ENCODE results near the gene ATAD3C. TPM values are rescaled to one million over a fixed set of nuclear protein-coding genes. Genes with fewer than 3 reads are reported as not detected.
A peak's percentile ranks its signal among the peaks of the same experiment; 100 is the strongest.

Gene ATAD3C
- total and polyA plus RNA-seq, 2 of the 8 experiments (the other 6 are each of a cell fraction or from before 2014, with no cell fraction given) = 2.0 to 2.7 TPM

DNA sequence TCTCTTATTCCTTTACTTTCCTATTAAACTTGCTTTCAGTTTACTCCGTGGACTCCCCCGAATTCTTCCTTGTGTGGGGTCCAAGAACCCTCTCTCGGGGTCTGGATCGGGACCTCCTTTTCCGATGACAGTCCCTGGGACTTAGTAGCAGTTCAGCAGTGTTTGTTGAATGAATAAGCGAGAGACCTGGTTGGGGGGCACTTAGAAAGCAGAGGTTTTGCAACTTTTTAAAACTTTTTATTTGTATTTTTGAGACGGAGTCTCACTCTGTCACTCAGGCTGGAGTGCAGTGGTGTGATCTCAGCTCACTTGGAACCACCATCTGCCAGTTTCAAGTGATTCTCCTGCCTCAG is 26.3 kb upstream of the ATAD3C start:
- FAIRE-seq = no peak
- Histone ChIP-seq H3K9ac (replicated peaks in 1 of 4; ENCODE audit: extremely low read depth in 1 of 4, low read depth in 3 of 4, low read length in 3 of 4) (no peak overlapping the region), H3K79me2 (ENCODE audit: control insufficient read depth in 1 of 2, insufficient read depth in 2 of 2, low read length in 2 of 2) (no peaks in the 10 kb centered on the region), H2BK5ac (ENCODE audit: low read depth, low read length) (no peak overlapping the region), H4K20me1 (replicated peaks in 1 of 2; ENCODE audit: control insufficient read depth in 1 of 2, insufficient read depth in 2 of 2, low read length in 2 of 2) (no peaks in the 10 kb centered on the region), H4K91ac (replicated peaks; ENCODE audit: insufficient read length, low read length) (no peak overlapping the region), H3K9me3 (ENCODE audit: insufficient read depth in 2 of 2, low read depth in 1 of 2, low read length in 1 of 2) (peaks cover 0 to 2% of the 10 kb centered on the region in 2 experiments; a peak in 1 of 4 replicates), H3K23ac (ENCODE audit: insufficient read length) (no peak overlapping the region), H2AFZ (ENCODE audit: low read length) (no peak overlapping the region), H3K56ac (replicated peaks; ENCODE audit: insufficient read length, low read depth, low read length) (no peak overlapping the region), H3K79me1 (ENCODE audit: low read depth, low read length) (no peaks in the 10 kb centered on the region), H3K27ac (ENCODE audit: low read depth, low read length) (no peak overlapping the region), H3K4ac (replicated peaks; ENCODE audit: insufficient read length, low read depth, low read length) (no peak overlapping the region), H2BK120ac (replicated peaks; ENCODE audit: low read depth, low read length) (no peak overlapping the region), H3K18ac (ENCODE audit: extremely low read depth, low read length) (no peak overlapping the region), H3K14ac (ENCODE audit: insufficient read length) (no peak overlapping the region), H2BK12ac (ENCODE audit: low read depth, low read length) (no peak overlapping the region), H4K8ac (ENCODE audit: extremely low read depth, insufficient read depth, low read length) (no peak overlapping the region), H3K4me1 (replicated peaks in 1 of 4; ENCODE audit: control insufficient read depth in 3 of 4, insufficient read depth in 4 of 4, low read length in 3 of 4) (peaks cover 0 to 41% (median 33%) of the 10 kb centered on the region in 4 experiments; a peak in 6 of 7 replicates), H3K36me3 (ENCODE audit: control insufficient read depth in 2 of 4, insufficient read depth in 4 of 4, low read length in 3 of 4) (no peaks in the 10 kb centered on the region; a peak in 1 of 8 replicates), H2BK20ac (ENCODE audit: low read length) (no peak overlapping the region), H3K4me2 (ENCODE audit: insufficient read depth in 1 of 2, low read depth in 2 of 2, low read length in 2 of 2) (no peak overlapping the region), H2AK5ac (ENCODE audit: low read depth, low read length) (no peak overlapping the region), H2BK15ac (ENCODE audit: low read length) (no peak overlapping the region), H4K5ac (ENCODE audit: insufficient read length, low read depth, low read length) (no peak overlapping the region), H3K23me2 (ENCODE audit: low read depth, low read length) (peaks cover 12% of the 10 kb centered on the region; the same call in 1 of the 2 replicates), H3K27me3 (replicated peaks in 1 of 4; ENCODE audit: control insufficient read depth in 3 of 4, extremely low read depth in 1 of 4, insufficient read depth in 3 of 4, low read length in 3 of 4) (no peaks in the 10 kb centered on the region; a peak in 2 of 7 replicates), H3K4me3 (ENCODE audit: extremely low read depth in 1 of 4, insufficient read depth in 2 of 4, low read depth in 3 of 4, low read length in 4 of 4) (no peak overlapping the region)
- ChIA-PET POLR2A (ENCODE audit: partially characterized antibody) (interaction anchor here (6.9 to 22.9 kb wide), 2 partner anchors 10 to 23 kb away, joined by 56 to 515 read pairs; partner anchors contain the start of genes CCNL2, MRPL20 and VWA1), CTCF (ENCODE audit: partially characterized antibody) (interaction anchor here (1.1 to 2.9 kb wide), 5 partner anchors 10 to 82 kb away, joined by 3 to 12 read pairs (median 4); partner anchors contain the start of gene MRPL20)
- DNase-seq (ENCODE audit: low read depth in 1 of 2, low spot score in 2 of 2) = peak in 1 of 2 experiments; percentile 45
- TF ChIP-seq YY1 (IDR thresholded peaks at IDR 0.05; ENCODE audit: low read depth, low read length) (no peak), SRF (IDR thresholded peaks at IDR 0.05; ENCODE audit: low read depth, low read length) (no peak), TAF7 (optimal IDR thresholded peaks at IDR 0.05; ENCODE audit: borderline replicate concordance, low read depth, low read length) (no peak), JUND (IDR thresholded peaks at IDR 0.05; ENCODE audit: low read length) (no peak), RNF2 (IDR thresholded peaks at IDR 0.05; ENCODE audit: borderline replicate concordance, low read depth, low read length, missing control alignments, poor library complexity, severe bottlenecking) (no peak), SP4 (IDR thresholded peaks at IDR 0.05; ENCODE audit: low read length) (no peak), RAD21 (IDR thresholded peaks at IDR 0.05 in 1 of 2, conservative IDR thresholded peaks at IDR 0.05 in 1 of 2; ENCODE audit: low read depth in 2 of 2, low read length in 2 of 2) (no peak)
- WGBS, 2 experiments (ENCODE audit: extremely low coverage in 1 of 2, insufficient coverage in 1 of 2, insufficient read length in 1 of 2, insufficient replicate concordance in 2 of 2, low coverage in 1 of 2, low lambda C conversion rate in 2 of 2, missing lambda C conversion rate in 1 of 2) = 95% methylated on average over 7 of the region's 7 CpGs; no CpG with 5 or more reads in 1 of the 2 experiments

Data from H1 (cell line).